GM21786 (cell line): ENCODE results near the gene FBXO44.

ENCODE experiments used
- ATAC-seq: cut with Tn5 transposase; IDR thresholded peaks from one replicate; pipeline ENCODE4 v1.9.1; 2021; ENCODE audit not compliant: unreplicated experiment

FBXO44 gene

GRCh38 chr1:11657654-11658053 is 3.0 kb downstream of the FBXO44 start:
- no peak for ATAC-seq

- no peak for ATAC-seq
Observed at GRCh38 chr1:11658542-11658941, 3.9 kb downstream of the FBXO44 start.

- ATAC-seq = no peak
Observed at GRCh38 chr1:11659748-11660147, 5.1 kb downstream of the FBXO44 start.

- ATAC-seq = no peak
Observed at GRCh38 chr1:11661103-11661502, 6.4 kb downstream of the FBXO44 start.

GRCh38 chr1:11664336-11665065 is 9.8 kb downstream of the FBXO44 start:
- ATAC-seq = peak; percentile 34

- no peak for ATAC-seq
Observed at GRCh38 chr1:11668516-11668915, 13.8 kb downstream of the FBXO44 start.

- ATAC-seq = no peak
Observed at GRCh38 chr1:11670747-11671146, 16.1 kb downstream of the FBXO44 start.

- no peak for ATAC-seq
Observed at GRCh38 chr1:11671205-11671543, 16.5 kb downstream of the FBXO44 start.

GRCh38 chr1:11671544-11672286 is 17.0 kb downstream of the FBXO44 start:
- no peak for ATAC-seq

- ATAC-seq = no peak
Observed at GRCh38 chr1:11673089-11673769, 18.6 kb downstream of the FBXO44 start.

GRCh38 chr1:11674488-11674887 is 19.8 kb downstream of the FBXO44 start:
- no peak for ATAC-seq

- no peak for ATAC-seq
Observed at GRCh38 chr1:11675325-11675724, 20.6 kb downstream of the FBXO44 start.

- no peak for ATAC-seq
Observed at GRCh38 chr1:11676386-11677103, 21.9 kb downstream of the FBXO44 start.

- no peak for ATAC-seq
Observed at GRCh38 chr1:11678442-11678841, 23.8 kb downstream of the FBXO44 start.

- ATAC-seq = peak; percentile 14
Observed at GRCh38 chr1:11680270-11681070, 25.8 kb downstream of the FBXO44 start.

GRCh38 chr1:11681071-11681771 is 26.5 kb downstream of the FBXO44 start, which contains the start of gene MAD2L2:
Gene MAD2L2, minus strand, starts transcription at chr1:11681148. Its CDS starts 547 bp downstream, at chr1:11680601.
- peak; percentile 87 for ATAC-seq

- ATAC-seq = no peak
Observed at GRCh38 chr1:11682287-11682771, 27.7 kb downstream of the FBXO44 start.

- ATAC-seq = no peak
Observed at GRCh38 chr1:11682799-11683198, 28.1 kb downstream of the FBXO44 start.

GRCh38 chr1:11684070-11684469 is 29.4 kb downstream of the FBXO44 start:
- no peak for ATAC-seq
